Activated gamma-delta T cell (primary cell): ENCODE measurements around the gene DNM3.
"Not testable (repeated sequence)": the region's sequence is repeated elsewhere in the genome, so short reads cannot be mapped to it uniquely, and the experiment has no call there.

Experiments used
- DNase-seq: peaks from one replicate; lab custom pipeline; 2025; lab: John Stamatoyannopoulos, UW

DNM3 gene

GRCh38 chr1:172024944-172025738 lies 183.8 kb downstream of the DNM3 start:
- not testable (repeated sequence) for DNase-seq

GRCh38 chr1:172040466-172040865 lies 199.2 kb downstream of the DNM3 start:
- no peak for DNase-seq

GRCh38 chr1:172041102-172041501 lies 199.8 kb downstream of the DNM3 start:
- no peak for DNase-seq

GRCh38 chr1:172041742-172042141 lies 200.4 kb downstream of the DNM3 start:
- DNase-seq = no peak

- DNase-seq = no peak
Observed at GRCh38 chr1:172043900-172044299, 202.6 kb downstream of the DNM3 start.

- no peak for DNase-seq
Observed at GRCh38 chr1:172051898-172052297, 210.6 kb downstream of the DNM3 start.

- no peak for DNase-seq
Observed at GRCh38 chr1:172054172-172054571, 212.9 kb downstream of the DNM3 start.

- not testable (repeated sequence) for DNase-seq
Observed at GRCh38 chr1:172055816-172056419, 214.6 kb downstream of the DNM3 start.

- no peak for DNase-seq
Observed at GRCh38 chr1:172068334-172068733, 227.0 kb downstream of the DNM3 start.

- no peak for DNase-seq
Observed at GRCh38 chr1:172069051-172069450, 227.8 kb downstream of the DNM3 start.

GRCh38 chr1:172069534-172069933 lies 228.2 kb downstream of the DNM3 start:
- no peak for DNase-seq

- no peak for DNase-seq
Observed at GRCh38 chr1:172070055-172070454, 228.8 kb downstream of the DNM3 start.

GRCh38 chr1:172071746-172072145 lies 230.4 kb downstream of the DNM3 start:
- DNase-seq = no peak

GRCh38 chr1:172079859-172080258 lies 238.6 kb downstream of the DNM3 start:
- not testable (repeated sequence) for DNase-seq

- DNase-seq = no peak
Observed at GRCh38 chr1:172083191-172083590, 241.9 kb downstream of the DNM3 start.

- no peak for DNase-seq
Observed at GRCh38 chr1:172084876-172085275, 243.6 kb downstream of the DNM3 start.

- DNase-seq = no peak
Observed at GRCh38 chr1:172085317-172085716, 244.0 kb downstream of the DNM3 start.

GRCh38 chr1:172086137-172086536 lies 244.8 kb downstream of the DNM3 start:
- DNase-seq = no peak

GRCh38 chr1:172088256-172088655 lies 247.0 kb downstream of the DNM3 start:
- no peak for DNase-seq

- DNase-seq = peak; percentile 13
Observed at GRCh38 chr1:172089768-172090510, 248.6 kb downstream of the DNM3 start.

- DNase-seq = no peak
Observed at GRCh38 chr1:172090511-172090817, 249.2 kb downstream of the DNM3 start.

GRCh38 chr1:172095846-172096245 lies 254.5 kb downstream of the DNM3 start:
- no peak for DNase-seq

- DNase-seq = no peak
Observed at GRCh38 chr1:172105230-172105629, 263.9 kb downstream of the DNM3 start.
